K562 (cell line): ENCODE measurements around the gene RNASE3.

Experiments used
- BRF2 ChIP-seq: IDR thresholded peaks from 3 replicates; pipeline ENCODE4 v1.6.1; 2011; ENCODE audit warnings: borderline replicate concordance, mild to moderate bottlenecking; ENCODE audit not compliant: insufficient read length, insufficient read depth
- HLTF ChIP-seq: fragments of 450-650 bp; IDR thresholded peaks from 2 replicates; pipeline ENCODE4 v1.6.1; 2016
- POU5F1 ChIP-seq: fragments of 150-350 bp; IDR thresholded peaks from 2 replicates; pipeline ENCODE4 v1.6.1; 2014; ENCODE audit warnings: borderline replicate concordance, low read length, low read depth, mild to moderate bottlenecking; ENCODE audit not compliant: partially characterized antibody
- UBTF ChIP-seq, 2 experiments: IDR thresholded peaks; 2 replicates each; pipeline ENCODE4 v1.6.1; 2012; ENCODE audit warnings: improper control_type of control experiment in 2 of 2, low read depth in 2 of 2, low read length in 2 of 2, borderline replicate concordance in 1 of 2
- TF ChIP-seq, protein P1 (sequence below): fragments of 450-650 bp; formaldehyde crosslinking; IDR thresholded peaks from 2 replicates; pipeline ENCODE4 v1.4.0; 2020; ENCODE audit warnings: mild to moderate bottlenecking, moderate library complexity
- TF ChIP-seq, protein P2 (sequence below), 3 experiments: IDR thresholded peaks in 2 of 3; conservative IDR thresholded peaks in 1 of 3; 2 replicates each; pipeline ENCODE4 v1.5.1; 2011 to 2012; ENCODE audit warnings: low read length in 3 of 3, mild to moderate bottlenecking in 3 of 3, control low read depth in 2 of 3, improper control_type of control experiment in 1 of 3, inconsistent platforms in 1 of 3, low read depth in 1 of 3, mixed read lengths in 1 of 3, moderate library complexity in 1 of 3; ENCODE audit not compliant: insufficient read depth in 2 of 3
- TF ChIP-seq, protein P3 (sequence below), 2 experiments: fragments of 450-650 bp in 1 of 2; sonication (generic) in 1 of 2; formaldehyde crosslinking in 1 of 2; IDR thresholded peaks in 1 of 2; conservative IDR thresholded peaks in 1 of 2; 2 replicates each; pipeline versions ENCODE4 v1.6.1 to v1.8.1; 2016 to 2023; ENCODE audit warnings: mild to moderate bottlenecking in 2 of 2, moderate library complexity in 2 of 2, inconsistent platforms in 1 of 2, missing genetic modification reagents in 1 of 2

DNA sequence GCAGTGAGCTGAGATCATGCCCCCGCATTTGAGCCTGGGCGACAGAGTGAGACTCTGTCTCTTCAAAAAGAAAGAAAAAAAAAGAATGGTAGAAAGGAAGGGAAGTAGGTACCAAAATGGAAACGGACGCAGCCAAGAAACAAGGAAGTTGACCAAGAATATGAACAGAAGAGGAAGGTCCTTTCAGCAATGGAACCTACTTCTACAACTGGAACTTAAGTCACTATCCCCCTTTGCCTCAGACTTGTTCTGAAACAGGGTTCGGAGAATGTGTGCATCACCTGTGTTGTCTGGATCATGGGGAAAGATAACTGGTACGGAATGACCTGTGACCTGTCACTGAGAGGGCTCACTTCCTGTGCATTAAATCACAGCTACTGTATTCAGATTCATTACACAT, 44.6 kb upstream of the RNASE3 start:
- TF ChIP-seq UBTF (IDR thresholded peaks at IDR 0.05; ENCODE audit: borderline replicate concordance in 1 of 2, low read depth in 2 of 2, low read length in 2 of 2) = no peak
- TF ChIP-seq HLTF = no peak
- TF ChIP-seq POU5F1 = no peak
- TF ChIP-seq, protein P1, sequence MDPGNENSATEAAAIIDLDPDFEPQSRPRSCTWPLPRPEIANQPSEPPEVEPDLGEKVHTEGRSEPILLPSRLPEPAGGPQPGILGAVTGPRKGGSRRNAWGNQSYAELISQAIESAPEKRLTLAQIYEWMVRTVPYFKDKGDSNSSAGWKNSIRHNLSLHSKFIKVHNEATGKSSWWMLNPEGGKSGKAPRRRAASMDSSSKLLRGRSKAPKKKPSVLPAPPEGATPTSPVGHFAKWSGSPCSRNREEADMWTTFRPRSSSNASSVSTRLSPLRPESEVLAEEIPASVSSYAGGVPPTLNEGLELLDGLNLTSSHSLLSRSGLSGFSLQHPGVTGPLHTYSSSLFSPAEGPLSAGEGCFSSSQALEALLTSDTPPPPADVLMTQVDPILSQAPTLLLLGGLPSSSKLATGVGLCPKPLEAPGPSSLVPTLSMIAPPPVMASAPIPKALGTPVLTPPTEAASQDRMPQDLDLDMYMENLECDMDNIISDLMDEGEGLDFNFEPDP (CRISPR knock-in tag) = no peak
- TF ChIP-seq BRF2 = no peak
- TF ChIP-seq, protein P2, sequence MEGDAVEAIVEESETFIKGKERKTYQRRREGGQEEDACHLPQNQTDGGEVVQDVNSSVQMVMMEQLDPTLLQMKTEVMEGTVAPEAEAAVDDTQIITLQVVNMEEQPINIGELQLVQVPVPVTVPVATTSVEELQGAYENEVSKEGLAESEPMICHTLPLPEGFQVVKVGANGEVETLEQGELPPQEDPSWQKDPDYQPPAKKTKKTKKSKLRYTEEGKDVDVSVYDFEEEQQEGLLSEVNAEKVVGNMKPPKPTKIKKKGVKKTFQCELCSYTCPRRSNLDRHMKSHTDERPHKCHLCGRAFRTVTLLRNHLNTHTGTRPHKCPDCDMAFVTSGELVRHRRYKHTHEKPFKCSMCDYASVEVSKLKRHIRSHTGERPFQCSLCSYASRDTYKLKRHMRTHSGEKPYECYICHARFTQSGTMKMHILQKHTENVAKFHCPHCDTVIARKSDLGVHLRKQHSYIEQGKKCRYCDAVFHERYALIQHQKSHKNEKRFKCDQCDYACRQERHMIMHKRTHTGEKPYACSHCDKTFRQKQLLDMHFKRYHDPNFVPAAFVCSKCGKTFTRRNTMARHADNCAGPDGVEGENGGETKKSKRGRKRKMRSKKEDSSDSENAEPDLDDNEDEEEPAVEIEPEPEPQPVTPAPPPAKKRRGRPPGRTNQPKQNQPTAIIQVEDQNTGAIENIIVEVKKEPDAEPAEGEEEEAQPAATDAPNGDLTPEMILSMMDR (IDR thresholded peaks at IDR 0.05 in 2 of 3, conservative IDR thresholded peaks at IDR 0.05 in 1 of 3; ENCODE audit: insufficient read depth in 2 of 3, low read depth in 1 of 3, low read length in 3 of 3) = no peak
- TF ChIP-seq, protein P3, sequence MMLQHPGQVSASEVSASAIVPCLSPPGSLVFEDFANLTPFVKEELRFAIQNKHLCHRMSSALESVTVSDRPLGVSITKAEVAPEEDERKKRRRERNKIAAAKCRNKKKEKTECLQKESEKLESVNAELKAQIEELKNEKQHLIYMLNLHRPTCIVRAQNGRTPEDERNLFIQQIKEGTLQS (IDR thresholded peaks at IDR 0.05) = no peak
- TF ChIP-seq, protein P3 (CRISPR knock-in tag; conservative IDR thresholded peaks at IDR 0.05) = no peak
